Ascending aorta (tissue), 2 donors: ENCODE measurements around the gene NKAIN2. TPM values are rescaled to one million over a fixed set of nuclear protein-coding genes. Genes with fewer than 3 reads are reported as not detected.

Experiments
- DNase-seq, 2 donors: peaks; one replicate each; pipeline ENCODE4 v3.0.0-alpha.2; 2019; ENCODE audit warnings: low spot score in 2 of 2
- H3K27ac ChIP-seq, 2 donors: fragments of 200-600 bp; sonication (generic); one replicate each; pipeline ENCODE4 v1.5.1; 2016 to 2017; ENCODE audit warnings: mild to moderate bottlenecking in 1 of 2
- H3K27me3 ChIP-seq: fragments of 200-600 bp; sonication (generic); one replicate; pipeline ENCODE4 v1.5.1; 2017
- H3K36me3 ChIP-seq, 2 donors: fragments of 200-600 bp; sonication (generic); one replicate each; pipeline ENCODE4 v1.5.1; 2016
- H3K4me1 ChIP-seq, 2 donors: fragments of 200-600 bp; sonication (generic); one replicate each; pipeline ENCODE4 v1.5.1; 2016 to 2017; ENCODE audit warnings: mild to moderate bottlenecking in 1 of 2
- H3K4me3 ChIP-seq, 2 donors: fragments of 200-600 bp; sonication (generic); one replicate each; pipeline ENCODE4 v1.5.1; 2016 to 2017; ENCODE audit warnings: mild to moderate bottlenecking in 1 of 2
- H3K9me3 ChIP-seq, 2 donors: fragments of 200-600 bp; sonication (generic); one replicate each; pipeline ENCODE4 v1.5.1; 2016
- CTCF ChIP-seq, 3 experiments: fragments of 200-600 bp in 2 of 3; fragments of 450-650 bp in 1 of 3; sonication (generic) in 2 of 3; IDR thresholded peaks; one replicate each; pipeline ENCODE4 v1.5.1; 2016 to 2019; ENCODE audit warnings: antibody characterized with exemption in 3 of 3, mild to moderate bottlenecking in 1 of 3, moderate library complexity in 1 of 3
- intact Hi-C: fragments of 100-400 bp; cut with DNase I; formaldehyde crosslinking; loops from one replicate; pipeline ENCODE4 v1.15.1; 2023
- total RNA-seq: library from RNA; depleted of rRNA; stranded (reverse); fragments of >200 nt; gene quantifications from one replicate; pipeline ENCODE4 v1.1.0, GENCODE V29; 2016

Gene NKAIN2
- total RNA-seq, 1 donor from 2014 or later: 0.11 TPM

GRCh38 chr6:124260337-124260736, 456.7 kb downstream of the NKAIN2 start:
- Histone ChIP-seq H3K9me3 (no peaks in the 10 kb centered on the region), H3K4me3 (no peak overlapping the region), H3K36me3 (no peaks in the 10 kb centered on the region), H3K27me3 (no peaks in the 10 kb centered on the region), H3K4me1 (no peaks in the 10 kb centered on the region), H3K27ac (no peak overlapping the region)
- intact Hi-C loops: no loop called here
- TF ChIP-seq CTCF (IDR thresholded peaks at IDR 0.05): no peak
- DNase-seq: no peak

GRCh38 chr6:124269733-124270132, 466.1 kb downstream of the NKAIN2 start:
- intact Hi-C loops: no loop called here
- Histone ChIP-seq H3K4me3 (no peak overlapping the region), H3K36me3 (no peaks in the 10 kb centered on the region), H3K27ac (no peak overlapping the region), H3K27me3 (no peaks in the 10 kb centered on the region), H3K4me1 (no peaks in the 10 kb centered on the region), H3K9me3 (no peaks in the 10 kb centered on the region)
- no peak for DNase-seq
- no peak for TF ChIP-seq CTCF (IDR thresholded peaks at IDR 0.05)

GRCh38 chr6:124273701-124274100, 470.0 kb downstream of the NKAIN2 start:
- no peak overlapping the region for H3K27ac ChIP-seq
- DNase-seq: no peak
- H3K27me3 ChIP-seq: no peaks in the 10 kb centered on the region
- no peaks in the 10 kb centered on the region for H3K4me1 ChIP-seq
- no peaks in the 10 kb centered on the region for H3K9me3 ChIP-seq
- no peaks in the 10 kb centered on the region for H3K36me3 ChIP-seq
- H3K4me3 ChIP-seq: no peak overlapping the region
- no peak for TF ChIP-seq CTCF (IDR thresholded peaks at IDR 0.05)
- intact Hi-C loops: no loop called here

- intact Hi-C loops: no loop called here
- no peaks in the 10 kb centered on the region for H3K9me3 ChIP-seq
- TF ChIP-seq CTCF (IDR thresholded peaks at IDR 0.05): no peak
- H3K27ac ChIP-seq: no peak overlapping the region
- H3K4me1 ChIP-seq: no peaks in the 10 kb centered on the region
- H3K27me3 ChIP-seq: no peaks in the 10 kb centered on the region
- no peak for DNase-seq
- H3K4me3 ChIP-seq: no peak overlapping the region
- no peaks in the 10 kb centered on the region for H3K36me3 ChIP-seq
Measured at GRCh38 chr6:124282541-124282940, 478.9 kb downstream of the NKAIN2 start.

GRCh38 chr6:124283486-124283885, 479.8 kb downstream of the NKAIN2 start:
- no peak for DNase-seq

More at GRCh38 chr6:124283486-124283885, 479.8 kb downstream of the NKAIN2 start:
- intact Hi-C loops: no loop called here
- TF ChIP-seq CTCF (IDR thresholded peaks at IDR 0.05): no peak
- H3K27me3 ChIP-seq: no peaks in the 10 kb centered on the region
- no peaks in the 10 kb centered on the region for H3K36me3 ChIP-seq
- no peak overlapping the region for H3K27ac ChIP-seq
- no peaks in the 10 kb centered on the region for H3K9me3 ChIP-seq
- H3K4me1 ChIP-seq: no peaks in the 10 kb centered on the region
- no peak overlapping the region for H3K4me3 ChIP-seq
